ENCODE data around the gene NDUFS2.

Gene NDUFS2

GRCh38 chr1:161201836-161202712, at the start of gene NDUFS2:
TSS of gene NDUFS2 (plus strand) at chr1:161202367. CDS start at chr1:161202386, 19 bp downstream.
- DNase-seq (ENCODE audit: low read depth), result peak; percentile 99

- no peak for DNase-seq (ENCODE audit: low read depth)
These were observed 49.0 kb upstream of the NDUFS2 start for GRCh38 chr1:161153176-161153575.

GRCh38 chr1:161153682-161154337, 48.4 kb upstream of the NDUFS2 start, which contains the start of gene UFC1:
TSS of gene UFC1 (plus strand) at chr1:161153978. CDS start at chr1:161153998, 20 bp downstream.
- peak; percentile 90 for DNase-seq (ENCODE audit: low read depth)

- DNase-seq (ENCODE audit: low read depth), result no peak
These were observed 44.3 kb upstream of the NDUFS2 start for GRCh38 chr1:161157867-161158266.

- DNase-seq (ENCODE audit: low read depth), result no peak
These were observed 43.7 kb upstream of the NDUFS2 start for GRCh38 chr1:161158316-161159010.

- DNase-seq (ENCODE audit: low read depth), result peak; percentile 90
These were observed 42.9 kb upstream of the NDUFS2 start, which contains the start of gene USP21 for GRCh38 chr1:161159087-161159912. TSS of gene USP21 (plus strand) at chr1:161159500. CDS start at chr1:161160641, 1,141 bp downstream.

- DNase-seq (ENCODE audit: low read depth), result no peak
These were observed 42.3 kb upstream of the NDUFS2 start for GRCh38 chr1:161159913-161160243.

GRCh38 chr1:161160671-161161145, 41.5 kb upstream of the NDUFS2 start:
- DNase-seq (ENCODE audit: low read depth), result no peak

GRCh38 chr1:161161652-161162051, 40.5 kb upstream of the NDUFS2 start:
- no peak for DNase-seq (ENCODE audit: low read depth)

GRCh38 chr1:161162052-161162451, 40.1 kb upstream of the NDUFS2 start:
- no peak for DNase-seq (ENCODE audit: low read depth)

GRCh38 chr1:161162806-161163205, 39.4 kb upstream of the NDUFS2 start:
- no peak for DNase-seq (ENCODE audit: low read depth)

GRCh38 chr1:161163793-161164192, 38.4 kb upstream of the NDUFS2 start:
- DNase-seq (ENCODE audit: low read depth), result no peak

- no peak for DNase-seq (ENCODE audit: low read depth)
These were observed 37.1 kb upstream of the NDUFS2 start for GRCh38 chr1:161164901-161165610.

- peak; percentile 99 for DNase-seq (ENCODE audit: low read depth)
These were observed 36.2 kb upstream of the NDUFS2 start, which contains the start of gene PPOX for GRCh38 chr1:161165742-161166668. TSS of gene PPOX (plus strand) at chr1:161166426. CDS start at chr1:161166848, 422 bp downstream.

GRCh38 chr1:161166669-161167548, 35.3 kb upstream of the NDUFS2 start:
- DNase-seq (ENCODE audit: low read depth), result peak; percentile 13

- no peak for DNase-seq (ENCODE audit: low read depth)
These were observed 33.3 kb upstream of the NDUFS2 start for GRCh38 chr1:161168906-161169305.

GRCh38 chr1:161171191-161171590, 31.0 kb upstream of the NDUFS2 start:
- no peak for DNase-seq (ENCODE audit: low read depth)

- no peak for DNase-seq (ENCODE audit: low read depth)
These were observed 30.5 kb upstream of the NDUFS2 start for GRCh38 chr1:161171696-161172095.

GRCh38 chr1:161172349-161172748, 29.8 kb upstream of the NDUFS2 start:
- DNase-seq (ENCODE audit: low read depth), result no peak
